GM19239 (cell line): Measurements from ENCODE around the gene EPHB1.
A peak's percentile ranks its signal among the peaks of the same experiment; 100 is the strongest.

Experiments used
- DNase-seq: peaks from one replicate; pipeline ENCODE4 v3.0.0; 2011; ENCODE audit warnings: low spot score; ENCODE audit not compliant: insufficient read length
- FAIRE-seq: peaks from 2 replicates; lab custom pipeline; 2011; peaks lifted over from hg19 to GRCh38; lab: Jason Lieb, UNC

The EPHB1 gene

DNA sequence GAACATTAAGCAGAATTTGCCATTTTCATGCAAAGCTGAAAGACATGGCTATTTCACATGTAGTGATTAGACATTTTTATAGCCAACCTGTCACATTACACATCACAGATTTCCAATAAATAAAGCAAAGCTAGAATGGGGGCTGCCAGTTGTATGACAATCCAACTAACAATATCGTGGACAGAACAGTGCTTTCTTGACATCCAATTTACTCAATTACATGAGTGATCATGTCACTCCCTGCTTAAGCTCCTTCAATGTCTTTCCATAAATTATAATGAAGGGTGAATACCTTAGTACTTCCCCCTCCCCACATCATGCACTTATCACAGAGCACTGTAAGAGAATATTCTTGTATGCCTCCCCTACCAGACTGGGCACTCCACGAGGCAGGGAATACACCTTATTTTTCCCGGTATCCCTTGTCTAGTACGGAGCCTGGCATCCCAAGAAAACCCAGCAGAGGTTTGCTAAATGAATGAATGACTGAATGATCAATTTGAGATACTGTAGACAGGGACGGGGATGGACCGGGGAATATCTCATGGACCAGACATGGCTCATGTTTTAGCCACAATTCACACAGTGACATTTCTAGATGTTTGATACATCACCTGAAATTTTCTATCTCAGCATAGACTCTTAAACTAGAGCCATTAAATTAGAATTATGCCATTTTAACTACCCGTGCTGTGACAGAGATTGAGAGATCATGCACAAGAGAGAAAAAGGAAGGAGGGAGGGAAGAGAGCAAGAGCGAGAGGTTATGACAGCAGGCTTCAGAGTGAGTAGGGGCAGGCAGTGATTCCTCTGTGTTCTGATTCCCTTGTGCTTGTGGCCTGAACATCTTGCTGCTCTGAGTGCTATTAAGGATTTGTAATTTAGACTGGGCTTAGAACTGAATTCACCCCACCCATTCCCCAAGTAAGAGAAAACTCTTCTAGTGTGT, 77.7 kb downstream of the EPHB1 start:
- no peak for FAIRE-seq

DNA sequence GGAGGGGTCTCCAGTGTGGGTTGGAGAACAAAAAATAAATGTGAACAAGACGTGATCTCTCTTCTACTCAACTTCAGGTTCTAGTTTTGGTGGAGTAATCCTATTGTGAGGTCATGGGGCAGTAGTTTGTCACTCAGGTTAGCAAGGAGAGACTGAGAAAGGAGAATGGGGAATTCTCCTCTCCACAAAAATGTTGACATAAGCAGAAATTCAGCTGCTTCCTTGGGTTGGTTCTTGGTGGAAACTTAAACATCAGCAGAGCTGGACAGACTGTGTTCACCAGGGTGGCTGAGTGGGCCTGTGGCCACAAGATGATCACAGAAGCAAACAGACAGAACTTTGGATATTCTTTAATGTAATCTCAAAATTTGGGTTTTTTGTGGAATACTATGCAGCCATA, 78.7 kb downstream of the EPHB1 start:
- no peak for DNase-seq
- FAIRE-seq: no peak

More for the DNA sequence above, 77.7 kb downstream of the EPHB1 start:
- no peak for DNase-seq

DNA sequence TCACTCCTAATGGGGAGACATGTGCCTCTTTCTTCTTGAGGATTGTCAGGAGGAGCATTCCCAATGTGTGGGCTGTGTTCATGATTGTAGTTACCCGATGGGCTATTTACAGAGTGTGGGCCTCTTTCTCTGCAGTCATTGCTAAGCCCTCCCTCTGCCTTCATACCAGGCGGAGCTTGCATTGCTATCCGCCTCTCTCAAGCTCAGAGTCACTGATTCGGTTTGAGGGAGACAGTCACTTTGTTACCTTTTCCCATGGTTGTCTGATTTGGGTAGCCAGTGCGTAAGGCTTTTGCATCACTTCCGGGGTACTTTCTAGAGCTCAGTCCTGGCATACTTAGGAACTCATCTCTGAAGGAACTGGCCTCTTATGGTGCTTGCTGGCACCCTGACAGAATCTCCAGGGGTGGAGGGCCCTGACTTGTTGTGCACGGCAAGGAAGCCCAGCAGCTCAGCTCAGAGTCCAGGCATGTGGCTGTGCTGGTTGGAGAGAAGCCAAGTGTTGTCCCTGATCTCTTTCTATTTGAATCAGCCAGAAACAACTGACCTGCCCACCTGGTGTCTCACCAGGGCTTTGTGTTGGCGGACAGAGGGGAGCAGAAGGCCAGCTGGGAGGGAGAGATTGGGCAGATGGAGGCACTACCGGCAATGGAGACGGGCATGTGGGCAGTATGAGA, 79.8 kb downstream of the EPHB1 start:
- no peak for DNase-seq

DNA sequence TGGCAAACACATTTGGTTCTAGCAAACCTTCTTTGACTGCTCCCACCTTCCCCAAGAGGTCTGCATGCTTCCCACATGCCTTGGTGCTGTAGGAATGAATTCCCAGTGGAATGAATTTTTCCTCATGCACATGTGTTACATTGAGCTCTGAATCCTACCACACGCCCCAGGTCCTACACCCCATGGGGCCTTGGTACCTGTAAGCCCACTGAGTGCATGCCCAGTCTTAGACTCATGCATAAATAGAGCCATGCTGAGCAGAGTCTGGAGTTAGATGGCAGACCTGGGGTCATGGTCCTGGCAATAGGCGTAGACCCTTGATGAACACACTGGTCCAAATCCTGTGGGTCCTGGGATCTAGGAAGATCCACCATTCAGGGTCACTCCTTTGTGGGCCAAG, 81.8 kb downstream of the EPHB1 start:
- DNase-seq (no peak), FAIRE-seq (no peak)

More for the DNA sequence above, 79.8 kb downstream of the EPHB1 start:
- peak; percentile 44 for FAIRE-seq

DNA sequence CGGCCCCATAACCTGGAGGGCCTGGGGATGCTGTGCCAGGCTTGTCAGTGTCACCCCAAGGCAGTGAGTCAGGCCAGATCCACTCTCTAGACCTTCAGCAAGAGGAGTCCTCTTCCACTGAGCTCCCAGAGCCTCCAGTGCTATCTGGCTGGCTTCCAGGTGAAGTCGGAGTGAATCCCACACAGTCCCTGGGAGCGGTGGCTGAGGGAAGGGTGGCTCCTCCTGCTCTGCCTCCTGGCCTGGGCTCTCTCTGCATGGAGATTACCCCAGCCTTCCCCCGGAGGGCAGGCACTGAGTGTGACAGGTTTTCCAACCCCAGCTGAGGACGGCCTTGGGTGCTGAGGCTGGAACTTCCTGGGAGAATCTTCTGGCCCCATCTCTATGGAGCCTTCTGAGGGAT, 82.7 kb downstream of the EPHB1 start:
- DNase-seq: no peak
- FAIRE-seq: no peak

DNA sequence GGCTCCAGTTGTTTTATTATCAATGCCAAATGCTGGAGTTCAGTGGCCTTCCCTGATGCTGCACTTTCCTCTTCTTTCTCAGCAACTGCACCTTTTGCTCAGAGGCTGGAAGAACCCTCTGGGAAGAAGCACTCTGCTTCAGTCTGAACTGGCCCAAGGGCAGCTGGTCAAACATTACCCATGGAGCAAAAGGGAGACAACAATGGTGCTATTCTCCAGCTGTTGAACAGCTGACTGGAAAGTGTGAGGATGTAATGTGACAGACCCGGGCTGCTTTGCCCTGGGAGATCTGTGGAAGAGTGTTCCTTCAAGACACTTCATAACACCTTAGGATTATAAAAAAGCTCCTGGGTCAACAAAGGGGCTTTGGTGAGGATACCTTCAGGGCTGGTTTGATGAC, 84.9 kb downstream of the EPHB1 start:
- FAIRE-seq (no peak), DNase-seq (no peak)

DNA sequence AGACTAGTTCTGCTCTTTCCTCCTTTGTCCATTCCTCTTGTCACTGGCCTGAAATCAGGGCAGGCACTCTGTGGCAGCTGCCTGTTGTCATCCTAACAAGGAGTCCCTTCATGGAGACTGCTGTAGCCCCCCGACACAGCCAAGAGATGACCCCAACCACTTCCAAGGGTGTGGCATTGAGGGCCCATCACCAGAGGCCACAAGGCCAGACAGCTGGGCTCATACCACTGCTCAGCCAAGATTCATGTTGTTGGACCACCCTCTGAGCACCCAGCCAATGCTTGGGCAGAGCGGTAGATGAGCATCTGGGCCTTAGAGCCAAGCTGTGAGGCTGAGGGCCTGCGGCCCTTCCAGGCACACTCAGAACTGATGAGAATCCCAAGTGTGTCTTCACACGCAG, 85.4 kb downstream of the EPHB1 start:
- no peak for FAIRE-seq

DNA sequence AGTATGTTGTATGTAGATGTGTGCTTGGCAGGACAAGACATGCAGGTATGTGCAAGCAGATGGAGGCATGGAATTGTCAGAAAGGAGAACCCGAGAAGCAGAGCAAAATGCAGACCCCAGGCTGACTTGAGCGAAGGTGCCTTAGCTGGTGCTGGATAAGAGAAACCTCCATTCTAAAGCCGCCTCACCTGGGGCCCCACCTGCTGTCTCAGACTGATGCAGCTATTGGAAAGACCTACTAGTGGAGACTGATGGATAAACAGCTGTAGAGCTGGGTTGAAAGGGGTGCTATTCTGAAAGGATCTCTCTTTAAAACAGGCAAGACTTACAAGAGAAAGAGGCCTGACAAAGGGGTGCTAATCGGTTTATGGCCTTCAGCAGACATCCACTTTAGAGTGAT, 86.2 kb downstream of the EPHB1 start:
- DNase-seq: no peak
- FAIRE-seq: no peak

More for the DNA sequence above, 85.4 kb downstream of the EPHB1 start:
- no peak for DNase-seq

DNA sequence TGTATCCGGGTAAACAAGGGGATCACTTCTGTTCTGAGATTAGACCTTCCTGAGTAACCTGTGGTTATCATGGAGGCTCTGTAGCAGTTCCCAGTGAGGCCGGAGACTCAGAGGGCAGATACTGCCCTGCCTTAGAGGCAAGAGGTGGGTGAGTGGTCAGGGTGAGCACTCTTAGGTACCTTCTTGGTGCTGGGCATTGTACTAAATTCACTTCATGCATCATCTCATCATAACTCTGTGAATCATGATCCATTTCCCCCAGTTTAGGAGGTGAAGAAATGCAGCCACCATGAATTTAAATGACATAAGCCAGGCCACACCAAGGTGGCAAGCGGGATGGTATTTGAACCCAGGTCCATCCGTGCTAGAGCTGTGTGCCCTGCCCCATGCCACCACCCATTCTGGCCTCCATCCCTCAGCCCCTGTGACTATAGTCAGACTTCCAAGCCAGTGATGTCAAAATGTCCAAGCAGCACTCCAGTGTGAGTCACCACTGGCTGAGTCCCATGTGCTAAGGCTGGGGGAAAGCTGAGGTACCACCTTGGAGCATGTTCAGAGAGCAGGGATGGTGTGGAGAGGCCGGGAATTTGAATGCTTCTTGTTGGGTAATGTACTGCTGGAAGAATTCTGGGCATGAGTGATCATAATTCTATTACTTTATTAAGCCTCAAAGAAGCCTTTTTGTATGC, 88.8 kb downstream of the EPHB1 start:
- no peak for DNase-seq

DNA sequence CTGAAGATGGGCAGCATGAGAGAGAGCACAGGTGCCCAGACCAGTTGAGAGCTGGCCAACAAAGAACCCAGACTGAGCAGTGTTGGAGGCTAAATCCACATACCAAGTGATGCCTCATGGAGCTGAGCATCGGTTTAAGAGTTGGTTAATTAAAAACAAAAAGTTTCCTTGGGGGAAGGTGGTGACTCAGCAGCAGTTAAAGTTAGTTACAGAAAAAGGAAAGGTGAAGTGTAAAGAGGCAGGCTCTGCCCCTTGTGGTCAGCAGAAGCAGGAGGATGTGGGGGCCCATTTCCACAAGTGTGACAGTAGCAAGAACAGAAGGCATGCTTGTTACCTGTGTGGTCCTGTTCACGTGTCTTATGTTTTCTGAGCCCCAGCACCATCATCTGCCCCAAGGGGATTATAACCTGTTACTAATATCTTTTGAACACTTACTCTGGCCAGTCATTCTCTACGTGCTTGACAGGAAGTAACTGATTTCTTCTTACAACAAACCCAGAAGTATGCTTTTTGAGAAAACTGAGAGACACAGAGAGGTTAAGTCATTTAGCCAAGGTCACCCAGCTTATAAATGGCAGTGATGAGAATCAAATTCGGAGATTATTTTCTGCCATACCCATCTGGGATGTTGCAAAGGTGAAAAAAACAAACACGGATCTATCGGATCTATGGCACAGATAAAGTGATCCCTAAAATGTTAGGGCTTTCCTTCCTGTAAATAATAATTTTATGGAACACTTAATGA, 91.0 kb downstream of the EPHB1 start:
- DNase-seq (peak; percentile 50), FAIRE-seq (peak; percentile 96)

More for the DNA sequence above, 88.8 kb downstream of the EPHB1 start:
- FAIRE-seq: no peak

DNA sequence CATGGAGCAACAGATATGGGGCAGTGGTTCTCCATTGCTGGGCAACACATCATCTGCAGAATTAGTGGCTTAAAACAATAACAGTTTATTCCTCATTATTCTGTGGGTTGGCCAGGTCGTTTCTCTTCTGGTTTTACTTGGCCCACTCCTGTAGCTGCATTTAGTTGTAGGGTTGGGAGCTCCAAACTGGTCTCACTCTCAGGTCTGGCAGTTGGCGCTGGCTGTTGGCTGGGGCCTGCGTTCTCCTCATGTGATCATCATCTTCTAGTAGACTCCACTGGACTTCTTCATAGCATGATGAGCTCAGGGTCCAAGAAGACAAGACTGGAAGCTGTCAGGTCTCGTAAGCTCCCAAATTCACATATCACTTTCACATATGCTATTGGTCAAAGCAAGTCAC, 91.9 kb downstream of the EPHB1 start:
- FAIRE-seq (peak; percentile 26), DNase-seq (no peak)

DNA sequence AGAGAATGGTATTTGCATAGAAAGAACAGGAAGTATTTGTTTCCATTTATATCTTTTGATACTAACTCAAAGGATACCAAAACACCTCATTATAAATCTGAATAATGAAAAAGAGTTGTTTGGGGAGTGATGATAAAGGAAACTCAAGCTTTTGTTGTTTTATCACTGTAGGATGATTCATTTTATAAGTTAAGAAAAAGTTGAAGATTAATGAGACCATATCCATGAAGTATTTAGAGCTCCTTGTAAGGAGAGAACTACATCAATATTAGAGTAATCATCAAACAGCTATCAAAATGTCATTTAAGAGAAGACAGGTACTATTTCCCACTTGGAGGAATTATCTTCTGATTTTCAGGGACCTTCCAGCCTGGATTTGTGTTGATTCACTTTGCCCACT, 92.5 kb downstream of the EPHB1 start:
- DNase-seq: no peak
- FAIRE-seq: peak; percentile 57

DNA sequence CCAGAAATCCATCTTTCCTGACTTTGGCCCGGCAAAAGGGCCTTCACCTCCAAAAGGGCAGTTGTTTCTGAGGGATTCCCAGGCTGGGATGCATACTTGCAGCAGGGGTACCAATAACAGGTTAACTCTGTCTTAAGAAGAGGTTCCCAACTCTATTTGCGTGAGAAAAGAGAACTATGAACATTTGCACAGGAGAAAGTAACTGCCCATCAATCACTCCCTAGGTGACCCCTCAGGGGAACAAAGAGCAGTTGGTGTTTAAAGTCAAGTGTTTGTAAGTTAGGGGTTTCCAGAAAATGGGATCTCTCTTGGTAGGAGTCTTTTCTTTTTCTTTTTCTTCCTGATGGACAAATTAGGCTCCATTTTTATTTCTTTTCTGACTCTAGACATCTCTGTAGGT, 97.3 kb downstream of the EPHB1 start:
- FAIRE-seq (no peak), DNase-seq (no peak)

DNA sequence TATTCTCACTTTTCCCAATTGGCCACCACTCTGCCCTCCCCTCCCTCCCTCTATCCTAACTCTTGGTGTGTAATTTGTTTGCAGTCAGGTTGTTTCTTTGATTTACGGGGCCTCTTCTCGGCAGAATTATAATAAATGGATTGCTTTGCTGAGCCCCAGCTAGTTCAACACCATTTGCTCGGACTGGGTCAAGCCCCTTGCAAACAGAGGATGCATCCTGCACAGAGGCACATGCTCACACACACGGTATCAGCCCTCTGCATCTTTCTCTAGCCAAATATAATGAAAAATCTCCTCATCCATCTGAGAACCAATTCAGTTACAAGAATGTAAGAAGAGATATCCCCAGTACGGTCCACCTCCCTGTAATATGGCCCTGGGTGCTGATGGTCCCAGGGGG, 97.7 kb downstream of the EPHB1 start:
- FAIRE-seq: no peak

DNA sequence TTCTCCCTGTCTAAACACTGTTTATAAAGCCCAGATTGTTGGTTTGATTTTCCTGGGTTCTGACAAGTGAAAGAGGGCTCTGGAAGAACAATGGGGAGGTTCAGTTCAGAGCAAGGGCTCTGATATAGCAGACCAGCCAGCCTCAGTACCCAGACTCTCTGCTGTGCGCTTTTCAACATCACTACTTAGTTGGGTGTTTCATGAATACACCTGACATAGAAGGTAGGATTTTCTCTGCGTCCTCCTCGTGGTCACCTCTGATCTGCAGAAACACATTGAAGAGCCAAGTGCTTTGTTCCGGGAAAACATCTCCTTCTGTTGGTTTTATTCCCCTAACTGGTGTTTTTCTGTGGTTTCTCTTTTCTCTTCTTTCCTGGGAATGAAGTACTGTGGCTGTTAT, 99.5 kb downstream of the EPHB1 start:
- FAIRE-seq: no peak

More for the DNA sequence above, 97.7 kb downstream of the EPHB1 start:
- DNase-seq: no peak

DNA sequence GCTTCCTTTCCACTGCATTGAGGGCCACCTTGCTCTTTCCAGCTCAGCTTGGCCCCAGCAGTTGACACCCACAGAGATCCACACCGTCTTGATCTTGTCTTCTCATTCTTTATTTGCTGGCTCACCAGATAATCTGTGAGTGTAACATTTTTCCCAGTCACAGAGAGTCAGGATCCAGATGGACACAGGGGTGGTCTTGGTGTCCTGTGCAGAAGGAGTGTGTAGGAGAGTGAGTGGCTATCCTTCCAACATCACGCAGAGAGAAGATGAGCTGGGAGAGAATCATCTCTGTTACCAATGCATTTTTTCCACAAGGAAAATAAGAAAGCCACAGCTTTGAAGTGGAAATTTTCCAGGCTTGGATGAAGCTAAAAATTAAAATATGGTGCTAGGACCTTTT, 100.1 kb downstream of the EPHB1 start:
- FAIRE-seq: no peak
- DNase-seq: no peak

More for the DNA sequence above, 99.5 kb downstream of the EPHB1 start:
- DNase-seq: no peak

DNA sequence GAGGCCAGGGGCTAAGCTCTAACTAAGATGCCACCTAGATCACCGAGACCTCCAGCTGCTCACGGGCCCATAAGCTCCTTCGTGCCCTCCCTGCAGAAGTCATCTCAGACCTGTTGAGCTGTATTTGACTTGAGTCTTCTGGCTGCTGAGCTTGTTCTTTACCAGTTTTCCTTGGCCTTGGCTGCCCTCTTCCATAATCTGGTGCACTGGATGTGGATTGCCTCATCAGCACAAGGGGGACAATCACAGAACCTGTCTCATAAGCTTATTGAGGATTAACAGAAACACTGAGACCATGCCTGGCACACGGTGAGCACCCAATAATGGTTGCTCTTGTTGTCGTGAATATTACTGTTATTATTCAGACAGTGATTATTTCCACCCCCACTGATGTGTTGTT, 101.1 kb downstream of the EPHB1 start:
- no peak for DNase-seq
- FAIRE-seq: no peak

DNA sequence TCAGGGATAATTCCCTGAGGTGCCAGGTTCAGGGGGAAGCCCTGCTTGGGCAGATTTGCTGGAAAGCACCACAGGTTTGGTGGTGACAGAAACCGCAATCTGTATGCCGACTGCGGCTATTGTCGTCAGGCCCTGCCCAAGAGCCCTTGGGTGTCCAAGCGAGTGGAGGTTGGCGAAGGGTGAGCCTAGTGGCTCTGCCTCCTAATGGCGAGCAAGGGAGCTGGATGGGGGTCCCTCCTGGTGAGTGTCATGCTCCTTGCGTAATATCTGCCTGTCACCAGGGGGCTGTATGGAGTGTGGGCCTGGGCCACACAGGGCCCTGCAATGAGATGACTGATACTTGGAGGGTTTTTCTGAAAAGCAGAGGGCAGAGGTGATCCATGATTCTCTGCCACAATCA, 101.6 kb downstream of the EPHB1 start:
- no peak for FAIRE-seq

DNA sequence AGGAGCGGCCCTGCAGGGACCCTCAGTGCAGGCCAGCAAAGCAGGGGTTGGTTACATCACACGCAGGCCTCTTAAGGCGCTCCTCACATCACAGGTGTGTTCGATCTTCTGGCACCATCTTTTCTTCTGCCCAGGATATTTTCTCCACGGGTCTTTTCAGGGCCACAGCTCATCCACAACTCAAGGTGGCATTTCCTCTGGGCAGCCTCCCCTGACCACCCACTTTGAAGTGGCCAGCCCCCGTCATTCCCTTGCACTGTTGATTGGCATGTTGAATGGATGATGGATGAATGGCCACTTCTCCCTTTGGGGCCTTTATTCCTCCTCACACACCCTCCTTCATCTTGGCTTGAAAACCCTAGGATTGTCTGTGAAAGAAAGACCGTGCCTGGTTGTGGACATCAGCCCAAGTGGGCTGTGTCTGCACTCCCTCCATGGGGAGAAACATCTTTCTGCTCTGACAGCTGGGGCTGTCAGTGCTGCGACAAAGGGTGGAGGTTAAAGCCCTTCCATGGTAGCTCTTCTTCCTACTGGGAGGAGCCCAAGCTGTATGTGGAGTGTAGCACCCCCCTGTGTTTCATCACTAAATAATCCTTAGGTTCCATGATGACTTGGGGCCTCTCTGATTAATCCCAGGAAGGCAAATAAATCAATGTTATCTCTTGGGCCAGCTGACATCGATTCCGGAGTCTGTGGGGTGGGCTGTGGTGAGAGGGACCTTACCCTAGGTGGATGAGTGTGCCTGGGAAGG, 102.5 kb downstream of the EPHB1 start:
- FAIRE-seq (no peak), DNase-seq (no peak)

More for the DNA sequence above, 101.6 kb downstream of the EPHB1 start:
- no peak for DNase-seq
